H1 (cell line): ENCODE measurements around the gene PDE9A. TPM values are rescaled to one million over a fixed set of nuclear protein-coding genes. Genes with fewer than 3 reads are reported as not detected.

Experiments used
- CTCF ChIA-PET: fragments of 300-600 bp; sonication (Branson Sonifier 250); formaldehyde crosslinking; loops from one replicate; lab custom pipeline; 2021; ENCODE audit not compliant: partially characterized antibody; lab: Charles Lee
- POLR2A ChIA-PET: fragments of 300-600 bp; sonication (Branson Sonifier 250); formaldehyde crosslinking; loops from one replicate; lab custom pipeline; 2021; ENCODE audit warnings: inconsistent platforms; ENCODE audit not compliant: partially characterized antibody; lab: Charles Lee
- DNase-seq, 2 experiments: peaks; one replicate each; pipeline versions ENCODE4 v3.0.0 to v3.0.0-alpha.2; 2010 to 2022; ENCODE audit warnings: low spot score in 2 of 2, low read depth in 1 of 2, mixed read lengths in 1 of 2
- FAIRE-seq: peaks from 2 replicates; lab custom pipeline; 2011; peaks lifted over from hg19 to GRCh38; lab: Jason Lieb, UNC
- H2AFZ ChIP-seq: 2 replicates; pipeline ENCODE4 v1.8.1; 2012; ENCODE audit warnings: low read length, inconsistent platforms
- H2AK5ac ChIP-seq: 2 replicates; pipeline ENCODE4 v1.6.1; 2013; ENCODE audit warnings: low read depth, low read length
- H2BK120ac ChIP-seq: replicated peaks from 2 replicates; pipeline ENCODE3; 2013; ENCODE audit warnings: low read depth, low read length, inconsistent platforms
- H2BK12ac ChIP-seq: 2 replicates; pipeline ENCODE4 v1.6.1; 2013; ENCODE audit warnings: low read depth, low read length
- H2BK15ac ChIP-seq: 2 replicates; pipeline ENCODE4 v1.6.1; 2013; ENCODE audit warnings: low read length
- H2BK20ac ChIP-seq: 2 replicates; pipeline ENCODE4 v1.6.1; 2013; ENCODE audit warnings: low read length
- H2BK5ac ChIP-seq: 2 replicates; pipeline ENCODE4 v1.6.1; 2013; ENCODE audit warnings: low read depth, low read length
- H3K14ac ChIP-seq: 2 replicates; pipeline ENCODE4 v1.6.1; 2013; ENCODE audit warnings: inconsistent platforms; ENCODE audit not compliant: insufficient read length
- H3K18ac ChIP-seq: 2 replicates; pipeline ENCODE4 v1.6.1; 2013; ENCODE audit warnings: low read length; ENCODE audit errors: extremely low read depth
- H3K23ac ChIP-seq: 2 replicates; pipeline ENCODE4 v1.6.1; 2013; ENCODE audit warnings: inconsistent platforms; ENCODE audit not compliant: insufficient read length
- H3K23me2 ChIP-seq: 2 replicates; pipeline ENCODE4 v1.6.1; 2013; ENCODE audit warnings: low read depth, low read length
- H3K27ac ChIP-seq: 2 replicates; pipeline ENCODE4 v1.6.1; 2011; ENCODE audit warnings: low read depth, low read length, inconsistent platforms
- H3K27me3 ChIP-seq, 4 experiments: replicated peaks in 1 of 4; 1 replicate in 1 of 4; 2 replicates in 3 of 4; pipeline versions ENCODE4 v1.6.1 to v1.8.1; 2011 to 2013; ENCODE audit warnings: low read length in 3 of 4, mild to moderate bottlenecking in 3 of 4, inconsistent platforms in 2 of 4, mixed read lengths in 2 of 4, moderate library complexity in 1 of 4; ENCODE audit not compliant: control insufficient read depth in 3 of 4, insufficient read depth in 3 of 4; ENCODE audit errors: extremely low read depth in 1 of 4
- H3K36me3 ChIP-seq, 4 experiments: 2 replicates each; pipeline versions ENCODE4 v1.6.1 to v1.8.1; 2011 to 2013; ENCODE audit warnings: mild to moderate bottlenecking in 4 of 4, low read length in 3 of 4, moderate library complexity in 2 of 4, control low read depth in 1 of 4, inconsistent platforms in 1 of 4; ENCODE audit not compliant: insufficient read depth in 4 of 4, control insufficient read depth in 2 of 4
- H3K4ac ChIP-seq: replicated peaks from 2 replicates; pipeline ENCODE3; 2013; ENCODE audit warnings: low read length, low read depth, mixed read lengths, inconsistent platforms; ENCODE audit not compliant: insufficient read length
- H3K4me1 ChIP-seq, 4 experiments: replicated peaks in 1 of 4; 1 replicate in 1 of 4; 2 replicates in 3 of 4; pipeline versions ENCODE4 v1.6.1 to v1.8.1; 2011 to 2013; ENCODE audit warnings: low read length in 3 of 4, inconsistent platforms in 2 of 4, mixed read lengths in 1 of 4; ENCODE audit not compliant: insufficient read depth in 4 of 4, control insufficient read depth in 3 of 4
- H3K4me2 ChIP-seq, 2 experiments: 2 replicates each; pipeline versions ENCODE4 v1.6.1 to v1.8.1; 2011 to 2013; ENCODE audit warnings: low read depth in 2 of 2, low read length in 2 of 2, control low read depth in 1 of 2, inconsistent platforms in 1 of 2, mild to moderate bottlenecking in 1 of 2; ENCODE audit not compliant: insufficient read depth in 1 of 2
- H3K4me3 ChIP-seq, 4 experiments: fragments of 200-600, 300-600 bp in 1 of 4; sonication (generic), shearing (Covaris generic), sonication (Bioruptor Twin) in 1 of 4; 2 replicates each; pipeline versions ENCODE4 v1.5.1 to v1.8.1; 2011 to 2016; ENCODE audit warnings: low read length in 4 of 4, low read depth in 3 of 4, control low read depth in 2 of 4, inconsistent platforms in 2 of 4, mild to moderate bottlenecking in 2 of 4, mixed read lengths in 1 of 4, moderate library complexity in 1 of 4; ENCODE audit not compliant: insufficient read depth in 2 of 4; ENCODE audit errors: extremely low read depth in 1 of 4
- H3K56ac ChIP-seq: replicated peaks from 2 replicates; pipeline ENCODE3; 2013; ENCODE audit warnings: low read depth, mild to moderate bottlenecking, mixed read lengths, low read length, inconsistent platforms; ENCODE audit not compliant: insufficient read length
- H3K79me1 ChIP-seq: 2 replicates; pipeline ENCODE4 v1.6.1; 2013; ENCODE audit warnings: low read depth, low read length, control low read depth
- H3K79me2 ChIP-seq, 2 experiments: 2 replicates each; pipeline versions ENCODE4 v1.6.1 to v1.8.1; 2012 to 2013; ENCODE audit warnings: low read length in 2 of 2, mild to moderate bottlenecking in 2 of 2, inconsistent platforms in 1 of 2; ENCODE audit not compliant: insufficient read depth in 2 of 2, control insufficient read depth in 1 of 2
- H3K9ac ChIP-seq, 4 experiments: replicated peaks in 1 of 4; 1 replicate in 1 of 4; 2 replicates in 3 of 4; pipeline versions ENCODE4 v1.6.1 to v1.8.1; 2011 to 2013; ENCODE audit warnings: low read depth in 3 of 4, low read length in 3 of 4, control low read depth in 2 of 4, mild to moderate bottlenecking in 2 of 4, moderate library complexity in 2 of 4, inconsistent platforms in 1 of 4; ENCODE audit errors: extremely low read depth in 1 of 4
- H3K9me3 ChIP-seq, 2 experiments: 2 replicates each; pipeline versions ENCODE4 v1.6.1 to v1.8.1; 2012 to 2013; ENCODE audit warnings: mild to moderate bottlenecking in 2 of 2, moderate library complexity in 2 of 2, control low read depth in 1 of 2, inconsistent platforms in 1 of 2, low read depth in 1 of 2, low read length in 1 of 2, mixed read lengths in 1 of 2; ENCODE audit not compliant: insufficient read depth in 2 of 2
- H4K20me1 ChIP-seq, 2 experiments: replicated peaks in 1 of 2; 2 replicates each; pipeline versions ENCODE3 to v1.8.1; 2011 to 2013; ENCODE audit warnings: inconsistent platforms in 2 of 2, low read length in 2 of 2, mild to moderate bottlenecking in 1 of 2; ENCODE audit not compliant: insufficient read depth in 2 of 2, control insufficient read depth in 1 of 2
- H4K5ac ChIP-seq: 2 replicates; pipeline ENCODE4 v1.6.1; 2013; ENCODE audit warnings: low read length, low read depth, mixed read lengths, inconsistent platforms; ENCODE audit not compliant: insufficient read length
- H4K8ac ChIP-seq: 2 replicates; pipeline ENCODE4 v1.8.0; 2013; ENCODE audit warnings: mild to moderate bottlenecking, moderate library complexity, low read length, inconsistent platforms; ENCODE audit not compliant: insufficient read depth; ENCODE audit errors: extremely low read depth
- H4K91ac ChIP-seq: replicated peaks from 2 replicates; pipeline ENCODE3; 2013; ENCODE audit warnings: low read length, mixed read lengths, inconsistent platforms; ENCODE audit not compliant: insufficient read length
- TAF7 ChIP-seq: optimal IDR thresholded peaks from 2 replicates; pipeline ENCODE3; 2011; ENCODE audit warnings: low read depth, mild to moderate bottlenecking, inconsistent platforms, low read length, moderate library complexity, borderline replicate concordance
- TEAD4 ChIP-seq: IDR thresholded peaks from 2 replicates; pipeline ENCODE4 v1.6.1; 2012; ENCODE audit warnings: low read depth, low read length, inconsistent platforms, mixed read lengths
- WGBS, 2 experiments: shearing (Covaris generic) in 1 of 2; methylation state at CpG; one replicate each; pipeline versions ENCODE4 v1.1.6 to v1.1.7; 2013 to 2015; ENCODE audit warnings: low lambda C conversion rate in 2 of 2, mixed read lengths in 2 of 2, inconsistent platforms in 1 of 2, low coverage in 1 of 2, missing lambda C conversion rate in 1 of 2; ENCODE audit not compliant: insufficient replicate concordance in 2 of 2, insufficient coverage in 1 of 2, insufficient read length in 1 of 2; ENCODE audit errors: extremely low coverage in 1 of 2, missing lambda C conversion rate in 1 of 2; 5-methylcytosine and 5-hydroxymethylcytosine counted together
- polyA plus RNA-seq, 7 experiments: library from polyadenylated mRNA; depleted of rRNA in 3 of 7; stranded (reverse) in 5 of 7; unstranded in 2 of 7; fragments of >200 nt in 5 of 7; fragments of 200-250 nt in 2 of 7; gene quantifications; 1 replicate in 5 of 7; 2 replicates in 1 of 7; 4 replicates in 1 of 7; pipeline versions ENCODE4 v1.2.1 to v1.2.3, GENCODE V29; 2011 to 2013; ENCODE audit warnings: missing spikeins in 2 of 7, mixed read lengths in 2 of 7
- total RNA-seq: library from RNA; stranded (reverse); fragmentation: NEBNext Ultra II Directional; extraction: Animal tissue kit (Norgen Biotek cat#: 25700); gene quantifications from 2 replicates; pipeline ENCODE4 v1.2.1, GENCODE V29; 2021

PDE9A gene
- total and polyA plus RNA-seq, 2 of the 8 experiments (the other 6 are each of a cell fraction or from before 2014, with no cell fraction given), result 39.2 to 45.9 TPM

DNA sequence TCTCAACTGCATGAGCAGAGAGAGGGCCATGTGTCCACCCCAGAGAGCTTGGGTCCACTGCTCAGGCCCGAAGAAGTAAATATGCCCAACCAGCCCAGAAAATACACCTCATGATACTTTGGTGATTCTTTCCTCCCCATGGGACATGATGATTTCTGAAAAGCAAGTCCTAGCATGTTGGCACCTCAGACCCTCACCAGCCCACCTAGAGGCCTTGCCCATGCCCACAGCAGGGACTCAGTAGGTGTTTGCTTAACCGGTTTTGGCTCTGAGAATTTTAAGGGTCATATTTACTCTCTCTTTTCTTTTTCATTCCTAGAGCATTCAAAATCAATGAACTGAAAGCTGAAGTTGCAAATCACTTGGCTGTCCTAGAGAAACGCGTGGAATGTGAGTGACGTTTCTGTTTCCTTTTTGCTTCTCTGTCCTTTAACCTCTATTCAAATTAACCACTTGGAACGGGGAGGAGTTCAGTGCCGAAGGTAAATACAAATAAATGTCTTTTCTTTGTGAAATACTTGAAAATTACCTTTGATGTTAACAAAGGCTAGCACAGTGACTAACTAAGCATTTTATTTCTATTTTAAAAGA is 79.7 kb downstream of the PDE9A start:
- H4K20me1 ChIP-seq, result peaks cover 0 to 1% of the 10 kb centered on the region in 2 experiments
- H3K23ac ChIP-seq, result no peak overlapping the region
- H4K5ac ChIP-seq, result no peak overlapping the region
- H3K27ac ChIP-seq, result peak overlapping the region; percentile 37; the same call in 1 of the 2 replicates
- H2BK12ac ChIP-seq, result no peak overlapping the region
- DNase-seq, result no peak
- CTCF ChIA-PET, result no interaction called here
- no peak overlapping the region for H2AFZ ChIP-seq
- H3K4me3 ChIP-seq, result no peak overlapping the region
- H3K9me3 ChIP-seq, result no peaks in the 10 kb centered on the region
- 66% methylated on average over 7 of the region's 7 CpGs; no CpG with 5 or more reads in 1 of the 2 experiments for WGBS, 2 experiments
- H2BK5ac ChIP-seq, result peak overlapping the region; percentile 52; the same call in 1 of the 2 replicates
- no peak overlapping the region for H4K91ac ChIP-seq
- H3K18ac ChIP-seq, result no peak overlapping the region; the same call in 1 of the 2 replicates
- no peak for FAIRE-seq
- H2AK5ac ChIP-seq, result no peak overlapping the region
- no peak overlapping the region for H3K14ac ChIP-seq
- H2BK120ac ChIP-seq, result no peak overlapping the region
- no peaks in the 10 kb centered on the region for H3K27me3 ChIP-seq
- no peak overlapping the region for H3K56ac ChIP-seq
- no peak for TF ChIP-seq TAF7
- TF ChIP-seq TEAD4, result peak; percentile 58; the same call in 1 of the 2 replicates
- no peak overlapping the region for H2BK20ac ChIP-seq
- POLR2A ChIA-PET, result no interaction called here
- H3K4me1 ChIP-seq, result peaks cover 2 to 4% (median 2%) of the 10 kb centered on the region in 4 experiments; a peak in 3 of 7 replicates
- peaks cover 0 to 21% (median 12%) of the 10 kb centered on the region in 4 experiments; a peak in 6 of 8 replicates for H3K36me3 ChIP-seq
- no peak overlapping the region for H3K4ac ChIP-seq
- H3K23me2 ChIP-seq, result no peaks in the 10 kb centered on the region; the same call in 1 of the 2 replicates
- H3K4me2 ChIP-seq, result no peak overlapping the region
- H3K9ac ChIP-seq, result no peak overlapping the region
- H3K79me1 ChIP-seq, result 0 out of 2 replicates have a peak, but pooled peaks cover 2% of the 10 kb centered on the region
- no peaks in the 10 kb centered on the region for H3K79me2 ChIP-seq
- H4K8ac ChIP-seq, result no peak overlapping the region
- H2BK15ac ChIP-seq, result no peak overlapping the region
